HFFc6 (cell line): ENCODE results near the gene SLC38A10. TPM values are rescaled to one million over a fixed set of nuclear protein-coding genes. Genes with fewer than 3 reads are reported as not detected.

Source experiments
- DNase-seq: peaks from one replicate; pipeline ENCODE4 v3.0.0-alpha.2; 2018
- H3K27ac Mint-ChIP-seq: 2 replicates; pipeline ENCODE4 v1.8.0; 2020; ENCODE audit warnings: mild to moderate bottlenecking, mixed read lengths
- H3K27me3 Mint-ChIP-seq: 2 replicates; pipeline ENCODE4 v1.8.0; 2021; ENCODE audit warnings: mild to moderate bottlenecking, moderate library complexity, mixed read lengths; ENCODE audit not compliant: insufficient read depth
- H3K36me3 Mint-ChIP-seq: 2 replicates; pipeline ENCODE4 v1.8.0; 2021; ENCODE audit warnings: low read depth, mixed read lengths
- H3K4me1 Mint-ChIP-seq: 2 replicates; pipeline ENCODE4 v1.8.0; 2020; ENCODE audit warnings: low read depth, mixed read lengths
- H3K4me3 Mint-ChIP-seq: 2 replicates; pipeline ENCODE4 v1.8.0; 2020; ENCODE audit warnings: mild to moderate bottlenecking, moderate library complexity, mixed read lengths
- H3K9me3 Mint-ChIP-seq: 2 replicates; pipeline ENCODE4 v1.8.0; 2020; ENCODE audit warnings: mild to moderate bottlenecking, mixed read lengths
- total RNA-seq, 6 experiments: library from RNA; stranded (reverse); fragmentation: NEBNext Ultra II Directional; extraction: Animal tissue kit (Norgen Biotek cat#: 25700); gene quantifications; 2 replicates in 1 of 6; 3 replicates in 5 of 6; pipeline ENCODE4 v1.2.3, GENCODE V29; 2021
- TF ChIP-seq, protein P1 (sequence below): fragments of 200-600 bp; sonication (generic); IDR thresholded peaks from 2 replicates; pipeline ENCODE4 v1.5.0; 2021; ENCODE audit warnings: antibody characterized with exemption, mild to moderate bottlenecking

SLC38A10 gene
- total RNA-seq, 6 experiments from 2014 or later: 71.2 to 88.3 (median 72.2) TPM

- Mint-ChIP-seq H3K4me1 (no peaks in the 10 kb centered on the region), H3K9me3 (no peaks in the 10 kb centered on the region), H3K27ac (no peak overlapping the region), H3K27me3 (no peaks in the 10 kb centered on the region), H3K4me3 (no peak overlapping the region), H3K36me3 (no peaks in the 10 kb centered on the region)
- DNase-seq: no peak
- TF ChIP-seq, protein P1, sequence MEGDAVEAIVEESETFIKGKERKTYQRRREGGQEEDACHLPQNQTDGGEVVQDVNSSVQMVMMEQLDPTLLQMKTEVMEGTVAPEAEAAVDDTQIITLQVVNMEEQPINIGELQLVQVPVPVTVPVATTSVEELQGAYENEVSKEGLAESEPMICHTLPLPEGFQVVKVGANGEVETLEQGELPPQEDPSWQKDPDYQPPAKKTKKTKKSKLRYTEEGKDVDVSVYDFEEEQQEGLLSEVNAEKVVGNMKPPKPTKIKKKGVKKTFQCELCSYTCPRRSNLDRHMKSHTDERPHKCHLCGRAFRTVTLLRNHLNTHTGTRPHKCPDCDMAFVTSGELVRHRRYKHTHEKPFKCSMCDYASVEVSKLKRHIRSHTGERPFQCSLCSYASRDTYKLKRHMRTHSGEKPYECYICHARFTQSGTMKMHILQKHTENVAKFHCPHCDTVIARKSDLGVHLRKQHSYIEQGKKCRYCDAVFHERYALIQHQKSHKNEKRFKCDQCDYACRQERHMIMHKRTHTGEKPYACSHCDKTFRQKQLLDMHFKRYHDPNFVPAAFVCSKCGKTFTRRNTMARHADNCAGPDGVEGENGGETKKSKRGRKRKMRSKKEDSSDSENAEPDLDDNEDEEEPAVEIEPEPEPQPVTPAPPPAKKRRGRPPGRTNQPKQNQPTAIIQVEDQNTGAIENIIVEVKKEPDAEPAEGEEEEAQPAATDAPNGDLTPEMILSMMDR: no peak
These were observed 98.3 kb downstream of the SLC38A10 start for GRCh38 chr17:81196505-81197408.

DNA sequence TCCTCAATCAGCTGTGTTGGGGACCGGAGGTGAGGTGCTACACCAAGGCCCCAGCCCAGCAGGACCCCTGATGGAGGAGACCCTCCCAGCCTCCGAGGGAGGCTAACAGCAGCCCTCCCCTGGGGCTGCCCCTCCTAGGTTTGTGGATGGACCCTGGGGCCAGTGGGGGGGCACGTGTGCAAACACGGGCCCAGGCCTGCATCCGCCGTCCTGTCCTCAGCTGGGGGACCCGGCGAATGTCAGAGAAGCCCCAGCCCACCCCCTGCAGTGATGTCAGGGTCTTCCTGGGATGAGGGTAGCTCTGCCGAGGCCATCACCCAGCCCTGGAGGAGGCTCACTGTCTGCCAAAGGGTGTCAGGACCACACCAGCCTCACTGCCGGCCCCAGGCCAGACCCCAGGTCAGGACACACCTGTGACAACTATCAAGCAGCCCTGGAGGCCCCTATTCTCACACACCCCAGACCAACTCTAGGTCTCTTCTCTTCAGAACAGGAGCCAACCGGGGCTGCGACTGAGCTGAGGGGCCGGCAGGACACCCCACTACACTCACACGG, 99.1 kb downstream of the SLC38A10 start:
- Mint-ChIP-seq H3K27me3 (no peaks in the 10 kb centered on the region), H3K4me1 (no peaks in the 10 kb centered on the region), H3K4me3 (no peak overlapping the region), H3K27ac (no peak overlapping the region), H3K9me3 (no peaks in the 10 kb centered on the region), H3K36me3 (no peaks in the 10 kb centered on the region)
- DNase-seq: no peak
- TF ChIP-seq, protein P1: no peak

Other genes with a start within 250 kb of the SLC38A10 start
- not detected for gene PVALEF, start 129.8 kb downstream of the SLC38A10 start, total RNA-seq
- gene AATK, start 129.1 kb downstream of the SLC38A10 start, total RNA-seq: under 1 TPM; 0.15 to 0.59 (median 0.38) TPM
- gene CEP131, start 72.3 kb downstream of the SLC38A10 start, total RNA-seq: 10 to 100 TPM in 4 of 6 experiments, 1 to 10 TPM in 2; 8.3 to 13.2 (median 10.7) TPM
- 10 to 100 TPM; 16.2 to 22.5 (median 19.0) TPM for gene TEPSIN, start 56.3 kb downstream of the SLC38A10 start, total RNA-seq
- gene NDUFAF8, start 56.0 kb downstream of the SLC38A10 start, total RNA-seq: 100 to 1,000 TPM in 1 of 6 experiments, 10 to 100 TPM in 5; 67.0 to 103 (median 87.9) TPM
- gene BAHCC1, start 100.2 kb upstream of the SLC38A10 start, total RNA-seq: 1 to 10 TPM; 7.3 to 9.7 (median 8.3) TPM
- gene ACTG1, start 217.5 kb upstream of the SLC38A10 start, total RNA-seq: over 10,000 TPM in 3 of 6 experiments, 1,000 to 10,000 TPM in 3; 7,891 to 11,135 (median 9,908) TPM
- 1 to 10 TPM in 3 of 6 experiments, under 1 TPM in 3; 0.71 to 1.4 (median 0.99) TPM for gene FSCN2, start 233.1 kb upstream of the SLC38A10 start, total RNA-seq